ENCODE data around the gene CBX1.

DNA sequence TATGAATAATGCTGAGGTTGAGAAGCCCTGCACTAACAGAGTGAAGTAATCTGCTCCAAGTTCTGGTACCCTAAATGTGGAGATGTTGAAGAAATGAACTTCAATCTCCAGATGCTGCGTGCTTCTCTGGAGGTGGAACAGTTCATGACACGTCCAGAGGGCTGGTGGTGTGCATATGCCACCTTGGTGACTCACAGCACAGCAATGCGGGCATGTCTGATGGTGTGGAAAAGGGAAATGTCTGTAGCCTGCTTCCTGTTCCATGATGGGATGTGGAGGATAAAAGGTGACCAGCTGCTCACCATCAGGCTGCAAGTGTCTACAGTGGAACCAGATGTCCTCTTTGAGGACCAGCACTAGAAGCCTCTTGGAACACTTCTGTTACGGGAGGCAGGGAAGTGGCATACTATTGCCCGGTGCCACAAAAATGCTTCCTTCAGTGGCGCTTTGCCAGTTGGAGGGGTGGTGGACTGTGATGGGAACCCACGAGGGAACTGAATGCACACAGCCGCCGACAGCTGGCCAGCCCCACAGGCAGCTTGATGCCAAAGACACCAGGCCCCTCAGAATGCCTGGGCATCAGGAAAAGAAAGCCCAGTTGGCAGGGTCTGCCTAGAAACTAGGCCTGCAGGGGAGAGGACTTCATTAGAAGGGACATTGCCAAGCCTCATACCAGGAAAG lies 26.2 kb upstream of the CBX1 start:
- TF ChIP-seq, protein P1, sequence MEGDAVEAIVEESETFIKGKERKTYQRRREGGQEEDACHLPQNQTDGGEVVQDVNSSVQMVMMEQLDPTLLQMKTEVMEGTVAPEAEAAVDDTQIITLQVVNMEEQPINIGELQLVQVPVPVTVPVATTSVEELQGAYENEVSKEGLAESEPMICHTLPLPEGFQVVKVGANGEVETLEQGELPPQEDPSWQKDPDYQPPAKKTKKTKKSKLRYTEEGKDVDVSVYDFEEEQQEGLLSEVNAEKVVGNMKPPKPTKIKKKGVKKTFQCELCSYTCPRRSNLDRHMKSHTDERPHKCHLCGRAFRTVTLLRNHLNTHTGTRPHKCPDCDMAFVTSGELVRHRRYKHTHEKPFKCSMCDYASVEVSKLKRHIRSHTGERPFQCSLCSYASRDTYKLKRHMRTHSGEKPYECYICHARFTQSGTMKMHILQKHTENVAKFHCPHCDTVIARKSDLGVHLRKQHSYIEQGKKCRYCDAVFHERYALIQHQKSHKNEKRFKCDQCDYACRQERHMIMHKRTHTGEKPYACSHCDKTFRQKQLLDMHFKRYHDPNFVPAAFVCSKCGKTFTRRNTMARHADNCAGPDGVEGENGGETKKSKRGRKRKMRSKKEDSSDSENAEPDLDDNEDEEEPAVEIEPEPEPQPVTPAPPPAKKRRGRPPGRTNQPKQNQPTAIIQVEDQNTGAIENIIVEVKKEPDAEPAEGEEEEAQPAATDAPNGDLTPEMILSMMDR (conservative IDR thresholded peaks at IDR 0.05; ENCODE audit: low read length), result no peak
- no peak for TF ChIP-seq EZH2phosphoT487 (IDR thresholded peaks at IDR 0.05; ENCODE audit: borderline replicate concordance, low read depth, low read length)

All from OCI-LY7 (cell line).